Measurements from ENCODE around the gene EFS.
"Not testable (repeated sequence)": the region's sequence is repeated elsewhere in the genome, so short reads cannot be mapped to it uniquely, and the experiment has no call there.

Gene EFS, protein sequence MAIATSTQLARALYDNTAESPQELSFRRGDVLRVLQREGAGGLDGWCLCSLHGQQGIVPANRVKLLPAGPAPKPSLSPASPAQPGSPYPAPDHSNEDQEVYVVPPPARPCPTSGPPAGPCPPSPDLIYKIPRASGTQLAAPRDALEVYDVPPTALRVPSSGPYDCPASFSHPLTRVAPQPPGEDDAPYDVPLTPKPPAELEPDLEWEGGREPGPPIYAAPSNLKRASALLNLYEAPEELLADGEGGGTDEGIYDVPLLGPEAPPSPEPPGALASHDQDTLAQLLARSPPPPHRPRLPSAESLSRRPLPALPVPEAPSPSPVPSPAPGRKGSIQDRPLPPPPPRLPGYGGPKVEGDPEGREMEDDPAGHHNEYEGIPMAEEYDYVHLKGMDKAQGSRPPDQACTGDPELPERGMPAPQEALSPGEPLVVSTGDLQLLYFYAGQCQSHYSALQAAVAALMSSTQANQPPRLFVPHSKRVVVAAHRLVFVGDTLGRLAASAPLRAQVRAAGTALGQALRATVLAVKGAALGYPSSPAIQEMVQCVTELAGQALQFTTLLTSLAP

DNA sequence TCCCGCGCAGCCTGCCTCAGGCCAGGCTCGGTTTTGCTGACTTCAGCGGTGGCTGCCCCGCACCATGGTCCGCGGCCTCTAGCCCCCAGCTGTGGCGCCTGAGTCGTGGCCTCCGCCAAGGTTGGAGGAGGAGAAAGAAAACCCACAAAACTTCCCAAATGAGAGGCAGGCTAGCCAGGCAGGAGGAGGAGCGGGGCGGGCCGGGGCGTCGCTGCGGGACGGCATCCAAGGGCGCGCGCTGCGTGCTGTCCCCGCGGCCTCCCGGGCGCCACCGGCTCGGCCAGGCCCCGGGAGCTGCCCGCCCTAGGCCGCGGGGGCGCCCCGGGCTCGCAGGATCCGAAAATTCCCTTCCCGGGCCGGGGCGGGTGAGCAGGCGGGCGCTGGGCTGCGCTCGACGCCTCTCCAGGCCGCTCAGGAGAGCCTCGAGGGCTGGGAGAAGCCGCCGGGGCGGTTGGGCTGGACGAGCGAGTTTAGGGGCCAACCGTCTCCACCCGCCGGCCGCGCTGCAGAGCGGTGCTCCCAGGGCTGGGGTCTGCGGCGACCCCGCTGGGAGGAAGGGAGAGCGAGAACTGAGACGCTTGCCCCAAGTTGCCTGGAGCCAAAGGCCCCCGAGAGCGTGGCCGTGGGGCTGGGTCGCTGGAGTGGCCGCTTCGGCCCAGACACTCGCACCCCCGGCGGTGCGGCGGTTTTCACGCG, at the start of gene EFS:
Gene EFS, minus strand, starts transcription at position 137 of the 696 bp plus-strand sequence. CDS start 147 bp downstream, outside the sequence.
- DNase-seq, result no peak

DNA sequence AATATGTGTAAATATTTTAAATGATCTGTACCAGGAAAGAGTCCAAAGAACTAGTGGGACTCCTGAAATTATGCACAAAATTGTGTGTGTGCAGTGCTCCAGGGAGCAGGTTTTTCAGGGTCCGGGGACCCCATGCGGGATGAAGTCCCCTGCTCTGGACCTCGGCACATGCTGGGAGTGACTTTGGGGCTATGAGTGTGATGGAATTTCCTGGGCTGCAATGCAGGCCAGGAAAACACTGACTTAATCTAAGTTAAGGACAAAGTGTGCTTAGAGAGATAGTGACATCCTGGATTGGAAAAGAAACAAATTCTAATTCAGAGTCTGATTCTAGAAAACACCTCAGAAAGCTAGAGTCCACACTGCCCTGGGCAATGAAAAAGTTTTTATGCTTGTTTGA, 49.3 kb upstream of the EFS start:
- DNase-seq, result no peak

DNA sequence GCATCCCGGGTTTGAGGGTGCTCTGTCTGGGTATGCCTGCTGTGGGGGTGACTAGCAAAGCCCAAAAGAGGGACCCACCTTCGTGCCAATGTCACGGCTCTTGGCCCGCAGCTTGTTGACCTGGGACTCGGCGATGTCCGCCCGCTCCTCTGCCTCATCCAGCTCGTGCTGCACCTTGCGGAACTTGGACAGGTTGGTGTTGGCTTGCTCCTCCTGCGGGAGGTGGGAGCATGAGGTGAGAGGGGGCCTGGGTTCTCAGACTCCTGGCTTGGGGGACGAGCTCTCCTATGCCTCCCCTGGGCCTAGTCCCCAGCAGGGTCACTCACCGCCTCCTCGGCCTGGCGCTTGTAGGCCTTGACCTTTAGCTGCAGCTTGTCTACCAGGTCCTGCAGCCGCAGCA, 48.7 kb upstream of the EFS start:
- no peak for DNase-seq

DNA sequence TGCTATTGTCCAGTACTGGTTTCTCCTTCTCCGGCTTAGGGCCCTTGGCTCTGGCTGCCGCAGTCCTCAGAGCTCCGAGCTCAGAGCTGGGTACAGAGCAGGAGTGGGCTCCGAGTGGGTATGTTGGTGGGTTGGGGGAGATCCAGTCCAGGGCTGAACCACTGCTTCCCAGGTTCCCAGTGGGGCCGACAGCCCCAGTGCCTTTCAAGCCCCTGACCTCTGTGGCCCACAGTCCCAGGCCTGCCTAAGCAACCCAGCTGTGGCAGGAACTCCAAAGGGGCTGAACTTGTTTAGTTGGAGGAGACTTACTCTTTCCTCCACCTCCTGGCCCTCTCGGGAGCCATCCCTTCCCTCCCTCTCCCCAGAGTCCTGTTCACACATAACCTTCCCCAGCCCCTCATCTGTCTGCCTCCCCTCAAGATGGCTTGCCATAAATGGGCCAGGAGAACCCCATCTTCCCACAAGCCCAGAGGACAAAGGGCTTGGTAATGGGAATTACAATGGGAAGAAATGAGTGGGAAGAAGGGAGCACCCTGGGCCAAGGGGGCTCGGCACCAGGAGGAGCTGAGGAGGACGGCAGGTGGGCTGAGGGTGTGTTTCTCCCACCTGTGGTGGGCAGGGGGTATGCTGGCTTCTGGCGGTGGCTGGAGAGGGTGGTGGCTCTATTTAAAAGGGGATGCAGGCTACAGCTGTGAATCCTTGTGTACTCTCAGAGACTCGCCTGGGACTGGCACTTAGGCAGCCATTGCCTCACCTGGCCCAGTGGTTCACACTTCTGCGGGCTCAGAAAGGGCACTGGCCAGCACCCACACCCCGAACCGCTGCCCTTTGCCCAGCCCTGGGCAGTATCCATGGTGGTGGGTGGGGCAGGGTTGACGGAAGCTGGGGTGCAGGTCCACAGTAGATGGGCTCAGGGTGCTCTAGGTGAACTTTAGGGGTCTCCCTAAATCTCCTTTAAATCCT, 46.9 kb upstream of the EFS start:
- DNase-seq, result no peak

DNA sequence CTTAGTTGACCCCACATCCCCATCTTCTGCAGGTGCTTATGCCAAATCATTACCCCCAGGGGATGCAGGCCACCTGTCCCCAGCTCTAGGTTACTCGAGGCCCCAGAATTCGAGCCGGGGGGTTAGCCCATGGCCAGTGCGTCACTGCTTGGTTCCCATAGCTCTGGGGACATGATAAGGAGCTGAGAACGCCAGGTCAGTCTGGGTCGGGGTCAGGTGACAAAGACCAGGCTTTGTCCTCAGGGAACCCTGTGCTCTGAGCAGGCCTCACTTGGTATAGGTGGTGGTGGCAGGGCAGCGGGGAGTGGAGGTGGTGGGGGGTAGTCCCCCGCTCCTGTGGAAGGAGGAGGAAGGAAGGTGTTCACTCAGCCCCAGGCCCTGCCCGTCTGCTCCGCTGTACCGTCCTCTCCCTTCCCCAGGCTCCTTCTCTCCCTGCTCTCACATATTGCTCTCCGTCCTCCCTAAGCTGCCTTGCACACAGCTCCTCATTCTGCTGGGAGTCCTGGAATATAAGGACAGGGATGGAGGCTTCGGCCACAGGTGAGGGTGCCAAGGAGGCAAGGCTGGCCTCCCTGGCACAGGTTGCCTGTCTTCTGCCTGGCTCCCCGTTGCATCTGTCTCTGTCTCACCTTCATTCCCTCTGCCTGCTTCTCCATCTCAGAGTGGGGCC, 45.1 kb upstream of the EFS start:
- no peak for DNase-seq

DNA sequence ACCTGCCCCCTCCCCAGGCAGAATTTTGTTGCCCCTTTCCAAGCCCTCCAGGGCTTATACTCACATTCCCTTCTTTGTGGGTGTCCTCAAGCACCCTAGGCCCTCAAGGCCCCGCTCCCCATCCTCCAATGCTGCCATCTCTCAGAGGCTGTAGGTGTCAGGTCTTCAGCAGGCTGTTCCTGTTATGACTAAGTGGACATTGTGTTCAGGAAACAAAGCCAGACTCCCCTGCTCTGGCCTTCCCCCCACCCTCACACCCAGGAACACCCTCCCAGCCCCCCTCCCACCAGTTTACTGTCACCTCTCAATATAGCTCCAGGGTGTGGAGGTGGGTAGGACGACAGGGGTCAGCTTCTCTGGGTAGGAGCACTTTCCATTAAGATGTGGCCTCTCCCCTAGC, 44.5 kb upstream of the EFS start:
- DNase-seq, result peak; percentile 11

DNA sequence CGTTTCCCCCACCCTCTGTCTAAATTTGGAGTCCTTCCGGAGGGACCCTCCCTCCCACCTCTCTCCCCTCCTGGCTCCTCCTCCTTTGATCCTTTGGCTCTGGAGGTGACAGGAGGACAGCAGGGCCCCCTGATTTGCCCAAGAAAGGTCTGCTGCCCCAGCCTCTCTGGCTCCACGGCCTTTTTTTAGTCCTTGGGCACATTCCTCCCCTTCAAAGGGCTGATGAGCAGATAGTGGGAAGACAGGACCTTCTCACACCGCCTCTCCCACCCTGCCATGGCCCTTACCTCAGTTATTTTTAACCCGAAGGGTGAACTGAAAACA, 43.3 kb upstream of the EFS start:
- DNase-seq, result no peak

DNA sequence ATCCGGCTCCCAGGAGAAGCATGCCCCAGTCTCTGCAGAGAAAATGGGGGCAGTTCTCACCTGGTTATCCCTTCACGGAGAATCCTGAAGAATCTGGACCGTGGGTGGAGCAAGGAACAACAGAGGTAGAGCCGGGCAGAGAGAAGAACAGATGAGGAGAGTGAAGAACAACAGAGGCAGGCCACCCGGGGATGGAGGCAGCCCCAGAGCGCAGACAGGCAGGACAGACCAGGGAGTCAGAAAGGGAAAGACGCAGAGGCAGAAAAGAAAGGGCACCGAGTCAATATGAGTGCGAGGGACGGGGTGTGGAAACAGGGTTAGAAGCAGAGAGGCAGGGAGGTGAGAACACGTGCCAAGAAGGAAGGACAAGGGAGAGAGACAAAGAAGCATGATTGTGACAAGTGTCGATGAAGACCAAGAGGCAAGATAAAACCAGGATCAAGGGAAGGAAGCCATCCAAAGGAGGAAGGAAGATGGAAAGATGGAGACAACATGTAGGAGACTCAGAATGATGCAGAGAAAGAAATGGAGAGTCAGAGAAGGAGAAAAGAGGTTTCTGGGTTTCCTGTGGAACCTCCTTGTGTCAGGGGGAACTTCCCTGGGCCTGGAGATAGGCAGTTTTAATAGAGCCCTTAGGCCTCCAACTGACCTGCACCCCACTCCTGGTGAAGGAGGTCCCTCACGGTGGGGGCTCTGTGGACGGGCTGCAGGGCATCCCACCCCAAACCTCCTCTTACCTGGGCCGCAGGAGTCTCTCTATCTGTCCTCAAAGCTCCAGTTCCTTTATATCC, 42.7 kb upstream of the EFS start, which contains the start of gene MYH6:
Gene MYH6, minus strand, starts transcription at position 758 of the 791 bp plus-strand sequence. CDS start 1,050 bp downstream, outside the sequence.
- no peak for DNase-seq

DNA sequence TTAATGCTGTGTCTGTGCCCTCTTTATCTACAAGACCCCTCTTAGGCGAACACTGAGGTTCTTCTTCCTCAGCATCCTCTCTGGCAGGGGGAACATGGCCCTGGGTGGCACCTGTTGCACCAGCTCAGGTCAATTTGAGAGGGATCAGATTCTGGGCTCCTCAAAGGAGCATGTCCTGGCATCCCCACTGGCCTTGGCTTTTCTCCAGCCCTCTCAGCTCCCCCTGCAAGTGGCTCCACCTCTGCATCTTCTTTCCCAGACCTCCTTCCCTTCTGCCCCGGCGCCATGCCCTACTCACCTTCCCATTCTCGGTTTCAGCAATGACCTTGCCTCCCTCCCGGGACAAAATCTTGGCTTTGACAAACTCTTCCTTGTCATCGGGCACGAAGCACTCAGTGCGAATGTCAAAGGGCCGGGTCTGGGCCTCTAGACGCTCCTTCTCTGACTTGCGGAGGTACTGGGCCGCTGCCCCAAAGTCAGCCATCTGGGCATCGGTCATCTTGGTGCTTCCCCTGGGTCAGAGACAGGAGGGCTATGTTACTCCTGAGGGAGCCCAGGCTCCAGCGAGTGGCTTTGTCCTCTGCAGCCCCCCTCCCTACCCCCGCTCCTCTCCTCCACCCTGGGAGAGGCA, 41.9 kb upstream of the EFS start:
- no peak for DNase-seq

DNA sequence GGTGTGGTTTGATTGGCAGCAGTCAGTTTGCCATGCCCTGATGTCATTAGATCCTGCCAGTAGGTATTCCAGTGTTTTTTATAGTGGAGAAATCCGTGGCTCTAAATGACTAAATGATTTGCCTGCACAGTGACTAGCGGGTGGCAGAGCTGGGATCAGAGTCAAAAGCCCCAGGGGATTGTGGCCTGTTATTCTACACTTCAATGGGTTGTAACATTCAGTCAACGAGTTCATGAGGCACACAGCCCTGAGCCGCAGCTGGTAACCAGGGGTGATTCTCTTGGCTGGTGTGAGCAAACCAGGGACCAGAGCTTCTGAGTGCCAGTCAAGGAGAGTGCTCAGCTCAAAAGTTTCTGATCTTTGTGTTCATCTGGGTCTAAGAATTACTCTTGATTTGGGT, 41.3 kb upstream of the EFS start:
- no peak for DNase-seq

DNA sequence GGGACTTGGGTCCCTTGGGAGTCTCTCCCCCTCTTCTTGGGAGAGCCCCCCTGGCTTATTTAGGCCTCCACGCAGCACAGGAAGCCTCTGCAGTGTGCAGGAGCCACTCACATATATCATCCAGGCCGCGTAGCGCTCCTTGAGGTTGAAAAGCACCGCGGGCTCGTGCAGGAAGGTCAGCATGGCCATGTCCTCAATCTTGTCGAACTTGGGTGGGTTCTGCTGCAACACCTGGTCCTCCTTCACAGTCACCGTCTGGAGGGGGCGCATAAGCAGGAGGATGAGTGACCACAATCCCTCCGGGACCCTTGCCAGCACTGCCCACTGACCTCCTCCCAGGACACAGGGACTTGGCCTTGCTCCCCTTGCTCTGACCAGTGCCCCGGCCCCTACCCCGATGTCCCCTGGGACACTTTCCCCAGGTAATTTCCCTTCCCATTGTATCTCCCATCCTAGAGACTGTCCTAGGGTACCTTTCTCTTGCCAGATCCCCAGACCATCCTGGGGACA, 40.6 kb upstream of the EFS start:
- DNase-seq, result no peak

DNA sequence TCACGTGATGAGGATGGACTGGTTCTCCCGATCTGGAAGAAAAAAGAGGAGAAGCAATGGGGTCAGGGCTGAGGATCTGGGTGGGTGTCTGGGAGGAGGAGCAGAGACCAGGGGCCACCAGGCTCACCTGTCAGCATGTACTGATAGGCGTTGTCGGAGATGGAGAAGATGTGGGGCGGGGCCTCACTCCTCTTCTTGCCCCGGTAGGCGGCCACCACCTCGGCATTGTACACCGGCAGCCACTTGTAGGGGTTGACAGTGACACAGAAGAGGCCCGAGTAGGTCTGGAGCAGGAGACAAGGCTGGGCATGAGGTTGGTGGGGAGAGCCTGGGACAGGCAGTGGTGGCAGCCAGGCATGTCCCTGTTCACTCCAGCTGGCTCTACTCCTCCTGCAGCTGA, 40.1 kb upstream of the EFS start:
- DNase-seq, result no peak

DNA sequence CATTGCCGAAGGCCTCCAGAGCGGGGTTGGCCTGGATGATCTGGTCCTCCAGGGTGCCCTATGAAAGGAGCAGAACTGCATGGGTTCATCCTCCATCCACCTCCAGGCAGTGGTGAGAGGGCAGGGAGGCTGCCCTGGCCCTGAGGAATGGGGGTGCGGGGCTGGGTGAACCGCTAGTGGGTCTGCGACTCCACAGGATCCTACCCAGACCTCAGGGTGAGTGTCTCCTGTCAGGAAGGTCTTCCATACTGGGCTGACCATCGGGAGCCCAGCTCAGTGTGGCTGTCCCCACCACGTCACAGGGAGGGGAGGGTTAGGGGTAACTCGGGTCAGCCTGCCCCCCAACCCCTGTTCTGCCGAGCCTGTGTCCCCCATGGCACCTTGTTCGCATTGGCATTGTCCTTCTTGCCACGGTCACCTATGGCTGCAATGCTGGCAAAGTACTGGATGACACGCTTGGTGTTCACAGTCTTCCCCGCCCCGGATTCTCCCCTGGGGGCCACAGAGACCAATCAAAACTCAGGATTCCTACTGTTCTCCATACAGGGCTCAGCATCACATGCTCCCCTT, 39.4 kb upstream of the EFS start:
- DNase-seq, result no peak

DNA sequence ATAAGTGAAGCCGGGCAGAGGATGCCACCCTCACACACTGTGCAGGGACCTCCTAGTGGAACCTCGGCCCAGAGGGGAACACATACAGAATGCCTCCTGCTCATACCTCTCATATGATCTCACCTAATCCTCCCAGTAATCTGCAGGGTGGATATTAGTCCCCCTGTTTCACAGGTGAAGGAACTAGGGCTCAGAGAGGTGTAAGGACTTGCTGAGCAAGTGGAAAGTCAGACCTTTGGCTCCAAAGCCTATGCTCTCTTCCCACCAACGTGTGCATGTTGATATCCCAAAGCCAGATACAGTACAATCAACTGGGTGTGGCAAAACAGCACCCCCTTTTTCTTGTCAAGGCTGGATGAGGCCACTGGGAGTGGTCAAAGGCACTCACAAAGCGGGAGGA, 38.9 kb upstream of the EFS start:
- no peak for DNase-seq

DNA sequence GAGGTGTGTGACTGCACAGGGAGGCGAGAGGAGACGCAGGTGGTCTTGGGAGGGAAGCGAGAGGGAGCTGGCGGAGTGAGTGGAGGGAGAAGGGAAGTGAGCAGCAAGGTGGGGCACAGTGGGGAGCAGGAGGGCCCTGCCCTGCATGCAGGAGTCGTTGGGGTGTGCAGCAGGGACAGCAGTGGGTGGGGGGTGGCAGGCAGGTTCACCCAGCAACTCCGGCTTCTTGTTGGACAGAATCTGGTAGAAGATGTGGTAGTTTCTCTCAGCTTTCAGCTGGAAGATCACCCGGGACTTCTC, 38.1 kb upstream of the EFS start:
- no peak for DNase-seq

DNA sequence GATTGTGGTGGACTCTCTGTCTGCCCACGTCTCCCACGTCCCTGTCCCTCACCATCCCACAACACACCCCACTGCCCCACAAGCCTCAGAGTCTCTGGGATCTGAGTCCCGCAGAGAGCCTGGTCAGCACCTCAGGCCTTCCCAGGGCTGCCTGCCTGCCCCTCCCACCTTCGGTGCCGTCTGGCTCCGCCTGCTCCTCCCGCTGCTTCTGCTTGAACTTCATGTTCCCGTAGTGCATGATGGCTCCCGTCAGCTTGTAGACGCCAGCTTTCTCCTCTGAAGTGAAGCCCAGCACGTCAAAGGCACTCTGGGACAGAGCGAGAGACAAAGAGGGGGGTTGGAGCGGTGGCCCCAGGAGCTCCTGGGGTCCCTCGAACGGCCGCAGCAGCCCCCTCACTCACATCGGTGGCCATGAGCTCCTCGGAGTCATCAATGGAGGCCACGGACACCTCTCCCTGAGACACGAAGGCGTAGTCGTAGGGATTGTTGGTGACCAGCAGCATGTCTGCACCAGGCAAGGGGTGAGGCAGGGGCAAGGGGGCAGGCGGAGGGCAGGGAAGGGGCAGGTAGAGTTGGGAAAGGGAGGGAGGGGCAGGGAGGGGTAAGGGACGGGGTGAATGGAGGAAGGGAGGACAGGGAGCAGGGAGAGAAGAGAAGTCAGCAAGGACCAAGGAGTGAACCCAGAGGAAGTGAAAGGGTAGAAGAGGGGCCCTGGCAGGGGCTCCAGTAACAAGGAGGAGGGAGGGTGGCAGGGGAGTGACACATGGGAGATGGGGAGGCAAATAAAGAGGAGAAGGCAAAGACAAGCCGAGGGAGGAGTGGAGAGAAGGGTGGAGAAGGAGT, 37.5 kb upstream of the EFS start:
- DNase-seq, result no peak

DNA sequence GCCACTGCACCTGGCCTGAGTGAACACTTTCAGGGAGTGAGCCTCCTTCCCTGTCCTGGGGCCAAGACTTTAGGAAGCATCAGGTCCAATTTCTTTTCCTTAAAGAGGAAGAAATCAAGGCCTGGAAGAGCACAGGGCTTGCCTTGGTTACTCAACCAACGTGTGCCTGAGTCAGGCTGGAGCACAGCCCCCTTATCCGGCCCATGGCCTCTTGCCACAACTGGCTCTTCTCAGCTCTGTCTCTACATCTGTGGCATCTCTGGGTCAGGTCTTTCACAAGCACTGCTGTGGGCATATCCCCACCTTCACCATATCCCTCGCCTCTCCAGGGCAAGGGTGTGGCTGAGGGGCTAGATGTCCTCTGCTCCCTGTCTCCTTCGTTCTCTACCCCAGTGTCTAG, 36.3 kb upstream of the EFS start:
- no peak for DNase-seq

DNA sequence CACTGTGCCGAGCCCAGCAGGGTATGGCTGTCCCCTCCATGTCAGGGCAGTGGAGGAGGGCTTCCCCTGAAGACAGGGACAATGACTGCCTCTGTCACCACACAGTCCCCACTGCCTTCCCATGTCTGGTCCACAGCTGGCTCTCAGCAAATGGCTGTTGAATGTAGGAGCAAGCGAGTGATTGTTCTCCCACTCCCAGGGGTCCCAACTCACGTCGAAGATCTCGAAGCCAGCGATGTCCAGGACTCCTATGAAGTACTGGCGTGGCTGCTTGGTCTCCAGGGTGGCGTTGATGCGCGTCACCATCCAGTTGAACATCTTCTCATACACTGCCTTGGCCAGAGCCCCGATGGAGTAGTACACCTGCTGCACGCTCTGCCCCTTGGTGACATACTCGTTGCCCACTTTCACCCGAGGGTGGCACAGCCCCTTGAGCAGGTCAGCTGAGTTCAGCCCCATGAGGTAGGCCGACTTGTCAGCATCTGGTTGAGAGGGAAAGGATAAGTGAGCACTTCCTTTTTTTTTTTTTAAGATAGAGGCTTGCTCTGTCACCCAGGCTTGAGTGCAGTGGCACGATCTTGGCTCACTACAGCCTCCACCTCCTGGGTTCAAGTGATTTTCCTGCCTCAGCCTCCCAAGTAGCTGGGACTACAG, 35.7 kb upstream of the EFS start:
- not testable (repeated sequence) for DNase-seq

DNA sequence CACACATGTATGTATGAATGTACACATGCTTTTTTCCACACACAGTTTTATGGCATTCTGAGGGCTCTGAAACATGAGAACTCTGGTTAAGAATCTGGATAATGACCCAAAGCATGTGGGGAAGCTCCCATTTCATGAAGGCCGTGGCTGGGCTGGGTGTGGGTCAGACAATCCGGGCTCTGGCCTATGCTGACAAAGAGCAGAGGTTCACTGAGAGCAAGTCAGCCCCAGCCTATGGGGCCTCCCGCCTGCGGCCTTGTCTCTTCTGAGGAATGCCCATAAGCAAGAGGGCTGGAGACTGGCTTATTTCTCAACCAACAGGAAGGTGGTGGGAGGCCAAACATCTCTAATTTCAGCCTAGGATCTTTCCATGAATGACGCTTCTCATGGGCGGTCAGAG, 34.6 kb upstream of the EFS start:
- no peak for DNase-seq

Measured in activated CD4-positive, alpha-beta T cell treated with anti-CD3 and anti-CD28 coated beads, Interleukin-2, amount 50 U/mL, for 16 hours (primary cell).